Measurements from ENCODE around the gene SLC25A25.
"Not testable (repeated sequence)": the region's sequence is repeated elsewhere in the genome, so short reads cannot be mapped to it uniquely, and the experiment has no call there.

The SLC25A25 gene

GRCh38 chr9:128098297-128099230 is 30.5 kb downstream of the SLC25A25 start:
- peak; percentile 98 for DNase-seq

DNA sequence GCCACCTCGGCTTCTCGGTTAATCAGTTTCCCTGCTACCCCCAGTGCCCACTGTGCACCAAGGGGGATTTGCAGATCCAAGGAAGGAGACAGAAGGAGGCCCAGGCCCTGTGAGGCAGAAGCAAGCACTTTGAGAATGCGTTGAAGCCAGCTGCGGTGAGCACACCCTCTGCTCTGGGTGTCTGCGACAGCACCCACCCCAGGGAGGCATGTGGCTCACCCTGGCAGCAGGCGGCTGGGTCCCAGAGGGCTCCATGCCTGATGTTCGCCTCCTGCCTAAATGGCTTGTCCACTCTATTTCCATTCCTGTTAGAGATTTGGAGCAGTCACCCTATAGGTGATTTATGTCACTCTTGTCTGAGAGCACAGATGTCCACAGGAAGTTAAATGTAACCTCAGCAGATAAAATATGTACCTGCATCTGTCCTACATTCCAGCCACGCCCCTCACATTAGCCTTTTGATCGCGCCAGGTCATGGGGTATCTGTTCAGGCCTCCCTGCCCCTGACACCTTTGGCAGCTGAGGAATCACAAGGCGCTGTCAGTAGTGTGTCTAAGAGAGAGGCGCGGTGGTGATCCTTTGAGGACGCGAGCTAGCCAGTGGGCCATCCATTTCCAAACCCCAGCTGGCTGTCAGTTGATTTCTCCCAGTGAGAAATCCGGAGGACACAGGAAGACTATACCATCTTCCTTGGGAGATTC is 31.3 kb downstream of the SLC25A25 start:
- no peak for DNase-seq

- DNase-seq = no peak
Measured at GRCh38 chr9:128099932-128100491, 32.0 kb downstream of the SLC25A25 start.

GRCh38 chr9:128100581-128100980 is 32.5 kb downstream of the SLC25A25 start:
- DNase-seq = no peak

DNA sequence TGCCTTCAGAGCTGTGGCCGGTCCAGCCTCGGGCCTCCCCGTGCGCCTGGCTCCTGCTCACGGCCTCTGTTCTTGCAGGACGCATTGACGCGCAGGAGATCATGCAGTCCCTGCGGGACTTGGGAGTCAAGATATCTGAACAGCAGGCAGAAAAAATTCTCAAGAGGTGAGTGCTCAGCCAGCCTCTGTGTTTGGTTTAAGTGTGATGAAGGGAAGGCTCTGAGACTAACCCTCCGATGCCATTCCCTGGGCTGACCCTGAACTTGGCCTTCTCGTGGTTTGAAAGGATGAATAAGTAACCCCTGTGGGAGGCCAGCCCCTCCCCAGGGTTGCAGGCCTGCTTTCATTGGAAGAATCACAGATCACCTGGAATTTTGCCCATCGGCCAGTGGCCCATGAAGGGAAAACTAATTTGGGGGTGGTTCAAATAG is 33.2 kb downstream of the SLC25A25 start:
- no peak for DNase-seq

- DNase-seq = no peak
Measured at GRCh38 chr9:128101690-128102089, 33.7 kb downstream of the SLC25A25 start.

GRCh38 chr9:128102196-128102595 is 34.2 kb downstream of the SLC25A25 start:
- no peak for DNase-seq

GRCh38 chr9:128102861-128103588 is 35.0 kb downstream of the SLC25A25 start:
- DNase-seq = no peak

DNA sequence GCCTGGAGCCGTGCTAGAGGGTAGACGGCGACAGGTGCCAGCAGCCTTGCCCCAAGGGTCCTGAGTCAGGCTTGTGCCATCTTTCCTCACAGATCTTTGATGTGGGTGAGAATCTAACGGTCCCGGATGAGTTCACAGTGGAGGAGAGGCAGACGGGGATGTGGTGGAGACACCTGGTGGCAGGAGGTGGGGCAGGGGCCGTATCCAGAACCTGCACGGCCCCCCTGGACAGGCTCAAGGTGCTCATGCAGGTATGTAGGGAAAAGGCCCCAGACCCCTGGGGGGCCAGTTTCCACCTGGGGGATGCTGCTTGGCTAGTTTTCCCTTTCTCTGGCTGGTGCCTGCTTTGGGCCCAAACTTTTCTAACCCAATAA is 35.5 kb downstream of the SLC25A25 start:
- peak; percentile 66 for DNase-seq

- DNase-seq = peak; percentile 91
Measured at GRCh38 chr9:128104171-128104618, 36.2 kb downstream of the SLC25A25 start.

GRCh38 chr9:128105538-128106175 is 37.6 kb downstream of the SLC25A25 start:
- DNase-seq = no peak

- no peak for DNase-seq
Measured at GRCh38 chr9:128106181-128106939, 38.3 kb downstream of the SLC25A25 start.

DNA sequence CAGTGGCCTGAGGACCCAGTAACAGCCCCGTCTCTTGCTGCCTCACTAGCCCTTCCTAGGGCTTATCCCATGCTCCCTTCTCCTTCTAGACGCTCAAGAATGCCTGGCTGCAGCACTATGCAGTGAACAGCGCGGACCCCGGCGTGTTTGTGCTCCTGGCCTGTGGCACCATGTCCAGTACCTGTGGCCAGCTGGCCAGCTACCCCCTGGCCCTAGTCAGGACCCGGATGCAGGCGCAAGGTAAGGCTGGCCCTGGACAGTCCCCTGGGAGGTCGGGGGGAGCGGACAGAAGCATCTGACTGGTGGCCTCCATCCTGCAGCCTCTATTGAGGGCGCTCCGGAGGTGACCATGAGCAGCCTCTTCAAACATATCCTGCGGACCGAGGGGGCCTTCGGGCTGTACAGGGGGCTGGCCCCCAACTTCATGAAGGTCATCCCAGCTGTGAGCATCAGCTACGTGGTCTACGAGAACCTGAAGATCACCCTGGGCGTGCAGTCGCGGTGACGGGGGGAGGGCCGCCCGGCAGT is 39.0 kb downstream of the SLC25A25 start:
- no peak for DNase-seq

- DNase-seq = no peak
Measured at GRCh38 chr9:128107468-128108268, 39.6 kb downstream of the SLC25A25 start.

DNA sequence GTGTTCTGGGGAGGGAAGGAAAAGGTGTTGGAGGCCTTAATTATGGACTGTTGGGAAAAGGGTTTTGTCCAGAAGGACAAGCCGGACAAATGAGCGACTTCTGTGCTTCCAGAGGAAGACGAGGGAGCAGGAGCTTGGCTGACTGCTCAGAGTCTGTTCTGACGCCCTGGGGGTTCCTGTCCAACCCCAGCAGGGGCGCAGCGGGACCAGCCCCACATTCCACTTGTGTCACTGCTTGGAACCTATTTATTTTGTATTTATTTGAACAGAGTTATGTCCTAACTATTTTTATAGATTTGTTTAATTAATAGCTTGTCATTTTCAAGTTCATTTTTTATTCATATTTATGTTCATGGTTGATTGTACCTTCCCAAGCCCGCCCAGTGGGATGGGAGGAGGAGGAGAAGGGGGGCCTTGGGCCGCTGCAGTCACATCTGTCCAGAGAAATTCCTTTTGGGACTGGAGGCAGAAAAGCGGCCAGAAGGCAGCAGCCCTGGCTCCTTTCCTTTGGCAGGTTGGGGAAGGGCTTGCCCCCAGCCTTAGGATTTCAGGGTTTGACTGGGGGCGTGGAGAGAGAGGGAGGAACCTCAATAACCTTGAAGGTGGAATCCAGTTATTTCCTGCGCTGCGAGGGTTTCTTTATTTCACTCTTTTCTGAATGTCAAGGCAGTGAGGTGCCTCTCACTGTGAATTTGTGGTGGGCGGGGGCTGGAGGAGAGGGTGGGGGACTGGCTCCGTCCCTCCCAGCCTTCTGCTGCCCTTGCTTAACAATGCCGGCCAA is 40.4 kb downstream of the SLC25A25 start:
- no peak for DNase-seq

DNA sequence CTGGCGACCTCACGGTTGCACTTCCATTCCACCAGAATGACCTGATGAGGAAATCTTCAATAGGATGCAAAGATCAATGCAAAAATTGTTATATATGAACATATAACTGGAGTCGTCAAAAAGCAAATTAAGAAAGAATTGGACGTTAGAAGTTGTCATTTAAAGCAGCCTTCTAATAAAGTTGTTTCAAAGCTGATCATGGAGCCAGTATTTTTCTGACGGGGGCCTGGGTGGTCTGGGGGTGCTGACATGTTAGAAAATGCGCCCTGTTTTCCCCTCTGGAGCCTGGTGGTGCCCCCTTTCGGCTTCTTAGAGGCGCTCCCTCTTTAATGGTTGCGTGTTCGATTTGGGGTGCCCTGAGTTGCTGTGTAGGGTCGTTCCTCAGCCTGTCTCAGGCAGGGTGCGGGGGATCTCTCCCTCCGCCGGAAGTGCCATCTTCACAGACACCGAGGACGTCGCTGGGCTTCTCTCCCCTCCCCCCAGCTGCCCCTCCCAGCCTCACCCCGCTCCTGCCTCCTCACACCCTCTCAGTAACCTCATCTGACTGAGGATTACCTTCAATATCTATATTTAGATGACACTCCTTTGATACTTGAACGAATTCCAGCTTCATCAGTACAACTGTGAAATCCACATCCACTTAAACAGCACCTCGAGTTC is 41.1 kb downstream of the SLC25A25 start:
- no peak for DNase-seq

DNA sequence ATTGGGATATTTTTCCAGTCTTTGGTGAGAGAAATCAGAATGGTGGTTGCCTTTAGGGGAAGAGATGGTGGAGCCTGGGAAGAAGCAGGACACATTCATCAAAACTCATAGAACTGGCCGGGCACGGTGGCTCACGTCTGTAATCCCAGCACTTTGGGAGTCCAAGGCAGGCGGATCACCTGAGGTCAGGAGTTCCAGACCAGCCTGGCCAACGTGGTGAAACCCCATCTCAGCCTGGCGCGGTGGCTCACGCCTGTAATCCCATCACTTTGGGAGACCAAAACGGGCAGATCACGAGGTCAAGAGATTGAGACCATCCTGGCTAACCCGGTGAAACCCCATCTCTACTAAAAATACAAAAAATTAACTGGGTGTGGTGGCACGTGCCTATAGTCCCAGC is 43.7 kb downstream of the SLC25A25 start:
- not testable (repeated sequence) for DNase-seq

DNA sequence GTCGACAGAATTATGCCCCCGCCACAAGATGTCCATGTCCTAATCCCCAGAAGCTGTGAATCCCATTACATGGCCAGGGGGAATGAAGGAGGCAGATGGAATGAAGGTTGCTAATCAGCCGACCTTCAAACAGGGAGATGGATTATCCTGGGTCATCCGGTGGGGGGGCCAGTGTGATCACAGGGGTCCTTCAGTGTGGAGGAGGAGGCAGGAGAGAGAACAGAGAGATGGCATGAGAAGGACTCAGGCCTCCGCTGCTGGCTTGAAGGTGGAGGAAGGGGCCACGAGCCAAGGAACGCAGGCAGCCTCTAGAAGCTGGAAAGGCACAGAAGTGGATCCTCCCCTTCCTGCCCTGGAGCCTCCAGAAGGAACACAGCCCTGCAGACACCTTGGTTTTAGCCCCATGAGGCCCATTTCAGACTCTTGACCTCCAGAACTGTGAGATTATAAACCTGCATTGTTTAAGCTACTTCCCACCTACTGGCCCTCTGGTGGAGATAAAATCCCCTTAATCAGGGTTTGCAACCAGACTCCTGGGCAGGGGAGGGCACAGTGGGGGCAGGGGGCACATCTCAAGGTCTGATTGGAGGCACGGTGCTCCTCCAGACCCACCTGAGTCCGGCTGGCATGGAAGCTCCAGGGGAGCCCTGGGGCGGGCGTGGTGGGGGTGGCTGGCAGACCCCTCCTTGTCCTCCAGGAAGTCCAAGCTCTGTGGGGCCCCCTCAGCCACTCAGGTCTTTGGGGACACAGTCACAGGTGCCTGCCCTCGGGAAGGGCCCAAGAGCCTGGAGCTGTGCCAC is 45.7 kb downstream of the SLC25A25 start:
- DNase-seq = no peak
